WI38 (cell line): ENCODE measurements around the gene TMEM72.

Experiments used
- H3K4me3 ChIP-seq: 2 replicates; pipeline ENCODE4 v1.5.1; 2011; ENCODE audit warnings: low read depth, mild to moderate bottlenecking, control low read depth, low read length
- TF ChIP-seq, protein P1 (sequence below): IDR thresholded peaks from 2 replicates; pipeline ENCODE4 v1.5.1; 2012; ENCODE audit warnings: low read depth, mild to moderate bottlenecking, control low read depth, low read length

The TMEM72 gene

DNA sequence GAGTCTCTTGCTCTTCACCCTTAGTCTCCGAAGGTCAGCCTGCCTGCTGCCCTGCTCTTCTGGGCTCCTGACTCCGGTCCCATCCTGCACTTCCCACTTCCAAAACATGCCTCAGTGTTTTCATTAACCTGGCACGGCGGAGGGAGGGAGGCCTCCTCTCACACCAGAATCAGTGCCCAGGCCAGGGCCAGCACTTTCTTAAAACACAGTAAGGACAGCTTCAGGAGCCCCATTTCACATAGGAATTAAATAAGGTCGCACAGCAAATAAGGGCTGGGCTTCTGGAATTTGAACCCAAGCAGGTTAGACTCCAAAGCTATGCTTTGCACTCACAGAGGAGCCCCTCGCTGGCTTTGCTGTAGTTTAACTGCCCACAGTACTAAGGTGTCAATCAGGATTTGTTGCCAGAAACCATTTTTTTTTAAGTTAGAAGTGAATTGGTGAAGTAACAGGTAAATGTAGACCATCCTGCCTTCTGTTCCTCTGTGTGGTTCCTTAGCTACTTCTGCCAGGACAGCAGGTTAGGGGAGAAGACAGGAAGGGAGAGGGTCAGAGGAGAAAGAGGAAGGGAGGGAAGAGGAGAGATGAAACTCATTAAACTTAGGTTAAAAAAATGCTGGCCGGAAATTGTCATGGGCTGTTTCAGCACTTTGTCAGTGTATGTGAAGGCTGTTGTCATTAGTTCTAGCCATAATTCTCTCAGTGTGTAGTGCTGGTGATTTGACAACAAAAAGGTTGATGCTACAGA lies 49.5 kb downstream of the TMEM72 start:
- TF ChIP-seq, protein P1, sequence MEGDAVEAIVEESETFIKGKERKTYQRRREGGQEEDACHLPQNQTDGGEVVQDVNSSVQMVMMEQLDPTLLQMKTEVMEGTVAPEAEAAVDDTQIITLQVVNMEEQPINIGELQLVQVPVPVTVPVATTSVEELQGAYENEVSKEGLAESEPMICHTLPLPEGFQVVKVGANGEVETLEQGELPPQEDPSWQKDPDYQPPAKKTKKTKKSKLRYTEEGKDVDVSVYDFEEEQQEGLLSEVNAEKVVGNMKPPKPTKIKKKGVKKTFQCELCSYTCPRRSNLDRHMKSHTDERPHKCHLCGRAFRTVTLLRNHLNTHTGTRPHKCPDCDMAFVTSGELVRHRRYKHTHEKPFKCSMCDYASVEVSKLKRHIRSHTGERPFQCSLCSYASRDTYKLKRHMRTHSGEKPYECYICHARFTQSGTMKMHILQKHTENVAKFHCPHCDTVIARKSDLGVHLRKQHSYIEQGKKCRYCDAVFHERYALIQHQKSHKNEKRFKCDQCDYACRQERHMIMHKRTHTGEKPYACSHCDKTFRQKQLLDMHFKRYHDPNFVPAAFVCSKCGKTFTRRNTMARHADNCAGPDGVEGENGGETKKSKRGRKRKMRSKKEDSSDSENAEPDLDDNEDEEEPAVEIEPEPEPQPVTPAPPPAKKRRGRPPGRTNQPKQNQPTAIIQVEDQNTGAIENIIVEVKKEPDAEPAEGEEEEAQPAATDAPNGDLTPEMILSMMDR = no peak
- no peak overlapping the region for H3K4me3 ChIP-seq

DNA sequence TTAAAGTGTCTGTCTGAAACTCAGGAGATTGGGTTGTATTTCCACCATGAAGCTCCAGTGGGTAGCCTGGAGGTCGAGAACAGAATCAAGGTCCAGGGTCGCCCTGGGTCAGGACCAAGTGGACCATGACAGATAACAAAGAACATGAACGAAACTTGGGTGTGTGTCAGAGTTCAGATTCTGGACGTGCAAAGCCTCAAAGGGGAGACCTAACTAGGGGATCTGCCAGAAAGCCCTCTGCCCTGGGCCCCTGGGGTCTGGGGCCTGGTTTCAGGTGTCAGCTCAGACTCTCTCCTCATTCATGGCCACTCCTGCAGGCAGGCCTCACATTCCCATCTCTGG lies 50.1 kb downstream of the TMEM72 start:
- H3K4me3 ChIP-seq = no peak overlapping the region
- TF ChIP-seq, protein P1 = no peak

DNA sequence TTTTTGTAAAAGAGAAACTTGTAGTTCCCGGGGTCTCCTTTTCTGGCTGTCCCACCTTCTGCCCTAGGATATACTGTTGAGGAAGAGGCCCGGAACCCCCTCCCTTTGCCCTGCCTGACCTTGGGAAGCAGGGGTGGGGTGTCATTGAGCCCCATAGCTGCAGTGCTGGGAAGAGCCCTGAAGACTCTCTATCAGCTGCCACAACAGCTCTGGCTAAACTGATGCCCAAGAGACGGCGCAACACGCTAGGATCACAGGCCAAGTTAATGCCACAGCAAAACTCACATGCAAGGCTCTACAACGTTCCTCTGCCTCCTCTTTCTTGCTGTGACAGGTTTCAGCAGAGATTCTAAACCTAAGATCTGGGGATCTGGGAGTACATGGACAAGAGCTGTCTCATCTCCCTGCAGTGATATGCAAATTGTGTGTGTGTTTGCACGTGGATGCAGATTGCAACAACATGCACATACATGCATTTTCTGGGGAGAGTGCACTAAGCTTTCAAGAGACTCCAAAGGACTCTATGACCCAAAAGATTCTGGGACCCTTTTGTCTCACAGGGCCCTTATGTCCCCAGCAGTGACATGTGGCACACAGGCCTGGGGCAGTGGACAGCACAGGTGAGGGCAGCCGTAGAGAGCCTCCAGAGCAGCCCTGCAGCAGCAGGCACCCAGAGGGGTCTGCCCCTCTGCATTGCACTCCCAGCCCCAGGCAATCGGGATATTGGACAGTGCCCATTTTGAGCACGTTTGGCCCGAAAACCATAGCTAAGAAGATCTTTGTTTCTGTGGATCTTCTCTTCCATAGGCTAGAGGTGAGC lies 51.0 kb downstream of the TMEM72 start:
- H3K4me3 ChIP-seq = no peak overlapping the region
- TF ChIP-seq, protein P1 = no peak

DNA sequence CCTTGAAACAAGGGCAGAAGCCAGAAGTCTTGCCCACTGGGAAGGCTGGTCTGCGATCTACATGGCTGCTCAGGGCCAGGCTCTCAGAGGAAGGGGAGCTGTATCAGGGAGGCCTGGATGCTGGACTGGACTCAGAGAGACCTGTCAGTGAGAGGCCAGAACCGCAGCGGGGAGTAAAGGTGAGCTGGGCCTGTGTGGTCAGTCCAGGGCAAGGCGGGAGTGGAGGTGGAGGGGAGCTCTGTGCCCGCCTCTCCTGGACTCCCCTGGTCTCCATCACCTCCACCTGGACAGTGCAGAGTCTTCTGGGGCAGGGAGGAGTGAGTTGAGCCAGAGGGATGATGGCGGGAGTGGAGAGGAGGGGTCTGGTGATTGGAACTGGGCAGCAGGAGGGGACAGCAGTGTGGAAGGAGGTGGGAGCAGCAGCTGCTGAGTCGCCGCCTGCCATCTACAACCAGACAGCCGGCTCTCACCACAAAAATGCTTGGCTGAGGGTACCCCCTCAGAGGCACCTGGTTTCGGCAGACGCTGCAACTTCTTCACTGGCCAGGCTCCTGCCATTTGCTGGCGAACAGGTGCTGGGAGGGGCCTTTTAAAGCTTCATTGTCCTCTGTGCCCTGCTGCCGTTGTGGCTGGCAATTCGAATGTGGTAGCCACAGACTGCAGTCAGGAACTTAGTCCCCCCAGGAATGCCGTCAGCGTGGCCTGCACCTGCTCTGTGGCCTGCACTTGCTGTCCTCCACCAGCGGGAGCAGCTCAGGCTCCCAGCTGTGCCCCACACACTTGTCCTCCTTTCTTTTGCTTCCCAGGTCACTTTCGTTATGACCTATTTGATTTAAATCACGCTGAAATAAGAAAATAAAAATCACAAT lies 52.0 kb downstream of the TMEM72 start:
- TF ChIP-seq, protein P1 = no peak
- no peak overlapping the region for H3K4me3 ChIP-seq

DNA sequence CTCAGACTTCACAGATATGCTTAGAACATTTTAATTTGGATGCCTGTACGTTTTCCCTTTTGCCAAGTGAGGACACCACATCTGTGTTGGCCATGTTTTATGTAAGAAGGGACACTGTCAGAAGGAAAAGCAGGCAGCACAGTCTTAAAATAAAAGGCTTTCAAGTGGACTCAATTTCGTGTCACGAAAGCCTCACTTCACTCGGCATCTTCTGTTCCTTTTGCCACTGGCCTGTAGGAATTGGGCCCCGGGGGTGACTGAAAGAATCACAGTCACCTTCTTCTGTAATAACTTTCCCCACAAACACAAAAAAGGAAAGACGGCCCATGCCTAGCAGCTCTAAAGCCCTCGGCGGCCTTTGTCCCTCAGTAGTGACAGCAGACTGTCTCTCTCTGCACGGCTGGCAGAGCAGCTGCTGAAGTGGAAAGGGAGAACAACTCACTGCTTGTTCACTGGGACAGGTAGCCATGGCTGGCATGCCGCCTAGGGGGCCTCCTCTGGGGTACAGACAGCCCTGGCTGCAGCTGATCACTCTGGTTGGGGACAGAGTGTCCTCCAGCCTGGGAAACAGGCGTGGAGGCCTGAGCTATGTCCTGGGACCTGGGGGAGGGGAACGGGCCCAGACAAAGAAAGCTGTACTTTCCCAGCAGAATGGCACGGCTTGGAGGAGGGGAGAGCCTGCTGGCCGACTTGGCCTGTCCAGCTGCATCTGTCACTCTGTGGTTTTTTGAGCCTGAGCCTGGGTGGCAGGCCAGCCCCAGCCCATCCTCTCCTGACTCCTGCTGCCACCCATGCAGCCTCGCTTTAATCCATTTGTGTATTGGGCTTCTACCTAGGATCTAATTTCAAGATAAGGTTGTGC lies 52.9 kb downstream of the TMEM72 start:
- TF ChIP-seq, protein P1 = no peak

DNA sequence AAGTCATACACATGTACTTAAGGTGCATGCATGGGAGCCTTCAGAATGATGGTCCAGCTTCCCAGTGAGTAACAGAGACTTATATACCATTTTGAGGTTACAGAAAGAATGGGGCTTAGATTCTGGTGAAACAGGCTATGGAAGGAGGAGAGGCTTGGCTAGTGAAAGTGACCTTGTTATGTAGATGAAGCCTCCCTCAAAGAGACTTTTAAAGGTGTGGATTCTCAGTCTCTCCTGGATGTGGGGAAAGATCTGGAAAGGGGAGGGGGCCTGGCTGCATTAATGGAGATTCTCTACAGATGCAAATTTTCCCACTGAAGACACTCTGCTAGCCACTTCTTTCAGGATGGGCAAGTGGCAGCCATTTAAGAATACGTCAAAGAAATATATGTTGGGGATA lies 54.0 kb downstream of the TMEM72 start:
- TF ChIP-seq, protein P1 = no peak
- H3K4me3 ChIP-seq = no peak overlapping the region

More for the DNA sequence above, 52.9 kb downstream of the TMEM72 start:
- no peak overlapping the region for H3K4me3 ChIP-seq
